ENCODE data around the gene ARRB2. TPM values are rescaled to one million over a fixed set of nuclear protein-coding genes. Genes with fewer than 3 reads are reported as not detected.

ARRB2 gene
- total RNA-seq, 1 donor from 2014 or later = 201 TPM

- intact Hi-C loops (cut with DNase I) = no loop called here
- DNase-seq (no peak), ATAC-seq (no peak)
- Histone ChIP-seq H3K36me3 (peaks cover 2% of the 10 kb centered on the region), H3K4me3 (peak overlapping the region; percentile 90), H3K27me3 (ENCODE audit: low read depth) (peaks cover 7% of the 10 kb centered on the region), H3K9me3 (no peaks in the 10 kb centered on the region), H3K4me1 (peaks cover 15% of the 10 kb centered on the region), H3K27ac (peak overlapping the region; percentile 84)
- no peak for TF ChIP-seq CTCF (IDR thresholded peaks at IDR 0.05)
These were observed 29.6 kb downstream of the ARRB2 start for GRCh38 chr17:4740025-4740351.

GRCh38 chr17:4740584-4740983 is 30.2 kb downstream of the ARRB2 start:
- intact Hi-C loops (cut with DNase I) = no loop called here
- Histone ChIP-seq H3K9me3 (no peaks in the 10 kb centered on the region), H3K36me3 (no peaks in the 10 kb centered on the region), H3K27me3 (ENCODE audit: low read depth) (peaks cover 7% of the 10 kb centered on the region), H3K27ac (no peak overlapping the region), H3K4me1 (peaks cover 13% of the 10 kb centered on the region), H3K4me3 (no peak overlapping the region)
- TF ChIP-seq CTCF (IDR thresholded peaks at IDR 0.05) = no peak
- ATAC-seq (no peak), DNase-seq (no peak)

- DNase-seq (peak; percentile 26), ATAC-seq (no peak)
- intact Hi-C loops (cut with DNase I) = no loop called here
- Histone ChIP-seq H3K4me1 (peaks cover 13% of the 10 kb centered on the region), H3K27ac (no peak overlapping the region), H3K9me3 (no peaks in the 10 kb centered on the region), H3K27me3 (ENCODE audit: low read depth) (peaks cover 7% of the 10 kb centered on the region), H3K4me3 (no peak overlapping the region), H3K36me3 (no peaks in the 10 kb centered on the region)
- no peak for TF ChIP-seq CTCF (IDR thresholded peaks at IDR 0.05)
These were observed 31.1 kb downstream of the ARRB2 start for GRCh38 chr17:4741544-4741943.

- intact Hi-C loops (cut with DNase I) = no loop called here
- Histone ChIP-seq H3K9me3 (no peaks in the 10 kb centered on the region), H3K27me3 (ENCODE audit: low read depth) (peaks cover 7% of the 10 kb centered on the region), H3K36me3 (no peaks in the 10 kb centered on the region), H3K4me3 (no peak overlapping the region), H3K27ac (no peak overlapping the region), H3K4me1 (peaks cover 13% of the 10 kb centered on the region)
- no peak for TF ChIP-seq CTCF (IDR thresholded peaks at IDR 0.05)
- ATAC-seq (no peak), DNase-seq (no peak)
These were observed 31.7 kb downstream of the ARRB2 start for GRCh38 chr17:4742133-4742532.

- Histone ChIP-seq H3K27me3 (ENCODE audit: low read depth) (peaks cover 7% of the 10 kb centered on the region), H3K4me1 (peaks cover 13% of the 10 kb centered on the region), H3K4me3 (no peak overlapping the region), H3K27ac (no peak overlapping the region), H3K9me3 (no peaks in the 10 kb centered on the region), H3K36me3 (no peaks in the 10 kb centered on the region)
- ATAC-seq (no peak), DNase-seq (peak; percentile 19)
- intact Hi-C loops (cut with DNase I) = no loop called here
- no peak for TF ChIP-seq CTCF (IDR thresholded peaks at IDR 0.05)
These were observed 32.2 kb downstream of the ARRB2 start for GRCh38 chr17:4742629-4743028.

GRCh38 chr17:4743216-4743615 is 32.8 kb downstream of the ARRB2 start:
- no peak for TF ChIP-seq CTCF (IDR thresholded peaks at IDR 0.05)
- H3K4me3 ChIP-seq = no peak overlapping the region
- H3K36me3 ChIP-seq = no peaks in the 10 kb centered on the region
- no peaks in the 10 kb centered on the region for H3K9me3 ChIP-seq
- ATAC-seq (no peak), DNase-seq (peak; percentile 21)
- no peak overlapping the region for H3K27ac ChIP-seq
- intact Hi-C loops (cut with DNase I) = no loop called here
- peaks cover 11% of the 10 kb centered on the region for H3K4me1 ChIP-seq
- H3K27me3 ChIP-seq (ENCODE audit: low read depth) = peaks cover 7% of the 10 kb centered on the region
